Mesodermal cell (in vitro differentiated cells): ENCODE measurements around the gene SLC22A23.
A peak's percentile ranks its signal among the peaks of the same experiment; 100 is the strongest.

Experiments
- H3K27ac ChIP-seq: 2 replicates; pipeline ENCODE4 v1.7.0; 2013; ENCODE audit warnings: mild to moderate bottlenecking, low read depth, low read length, moderate library complexity; ENCODE audit not compliant: severe bottlenecking
- H3K36me3 ChIP-seq: 2 replicates; pipeline ENCODE4 v1.7.1; 2013; ENCODE audit warnings: mild to moderate bottlenecking, low read length, moderate library complexity; ENCODE audit not compliant: control insufficient read depth, insufficient read depth
- H3K4me1 ChIP-seq: one replicate; pipeline ENCODE4 v1.7.1; 2013; ENCODE audit warnings: mild to moderate bottlenecking, low read length; ENCODE audit not compliant: insufficient read depth, control insufficient read depth, poor library complexity, severe bottlenecking
- H3K4me3 ChIP-seq: 2 replicates; pipeline ENCODE4 v1.7.0; 2013; ENCODE audit warnings: low read length, control low read depth, mild to moderate bottlenecking; ENCODE audit not compliant: insufficient read depth, poor library complexity, severe bottlenecking; ENCODE audit errors: extremely low read depth
- H3K9me3 ChIP-seq: 2 replicates; pipeline ENCODE4 v1.7.1; 2013; ENCODE audit warnings: mild to moderate bottlenecking, low read length, moderate library complexity; ENCODE audit not compliant: control insufficient read depth
- WGBS, 2 experiments: methylation state at CpG; one replicate each; pipeline ENCODE4 v1.1.5; 2013; ENCODE audit warnings: missing lambda C conversion rate in 2 of 2; ENCODE audit not compliant: insufficient coverage in 2 of 2; 5-methylcytosine and 5-hydroxymethylcytosine counted together

Gene SLC22A23

GRCh38 chr6:3471286-3471685 lies 14.4 kb upstream of the SLC22A23 start:
- Histone ChIP-seq H3K9me3 (no peaks in the 10 kb centered on the region), H3K27ac (no peak overlapping the region), H3K36me3 (no peaks in the 10 kb centered on the region), H3K4me1 (peaks cover 7% of the 10 kb centered on the region), H3K4me3 (no peak overlapping the region)
- 88 to 94% methylated on average over 5 of the region's 5 CpGs for WGBS, 2 experiments

GRCh38 chr6:3468585-3468984 lies 11.7 kb upstream of the SLC22A23 start:
- Histone ChIP-seq H3K4me3 (no peak overlapping the region), H3K36me3 (no peaks in the 10 kb centered on the region), H3K9me3 (no peaks in the 10 kb centered on the region), H3K4me1 (peaks cover 7% of the 10 kb centered on the region), H3K27ac (no peak overlapping the region)
- WGBS, 2 experiments, result 92 to 97% methylated on average over 9 of the region's 9 CpGs

DNA sequence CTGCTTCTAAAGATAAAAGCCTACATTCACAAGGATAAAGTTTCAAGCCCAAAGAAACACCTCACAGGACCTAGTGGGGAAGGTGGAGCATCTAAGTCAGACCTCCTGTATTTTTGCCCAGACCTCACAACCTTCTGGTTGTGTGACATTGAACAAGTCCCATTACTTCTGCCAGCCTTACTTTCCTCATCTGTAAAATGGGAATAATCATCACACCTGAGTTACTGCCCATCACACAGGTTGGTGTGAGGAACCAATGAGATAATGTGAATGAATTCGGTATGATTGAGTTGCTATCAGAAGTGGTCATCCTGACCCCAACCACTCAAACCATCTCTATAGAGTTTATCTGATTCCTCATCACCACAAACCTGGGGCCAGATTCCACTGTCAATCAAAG lies 11.1 kb upstream of the SLC22A23 start:
- H3K36me3 ChIP-seq, result no peaks in the 10 kb centered on the region
- no CpG with 5 or more reads among the region's 1 CpG for WGBS, 2 experiments

DNA sequence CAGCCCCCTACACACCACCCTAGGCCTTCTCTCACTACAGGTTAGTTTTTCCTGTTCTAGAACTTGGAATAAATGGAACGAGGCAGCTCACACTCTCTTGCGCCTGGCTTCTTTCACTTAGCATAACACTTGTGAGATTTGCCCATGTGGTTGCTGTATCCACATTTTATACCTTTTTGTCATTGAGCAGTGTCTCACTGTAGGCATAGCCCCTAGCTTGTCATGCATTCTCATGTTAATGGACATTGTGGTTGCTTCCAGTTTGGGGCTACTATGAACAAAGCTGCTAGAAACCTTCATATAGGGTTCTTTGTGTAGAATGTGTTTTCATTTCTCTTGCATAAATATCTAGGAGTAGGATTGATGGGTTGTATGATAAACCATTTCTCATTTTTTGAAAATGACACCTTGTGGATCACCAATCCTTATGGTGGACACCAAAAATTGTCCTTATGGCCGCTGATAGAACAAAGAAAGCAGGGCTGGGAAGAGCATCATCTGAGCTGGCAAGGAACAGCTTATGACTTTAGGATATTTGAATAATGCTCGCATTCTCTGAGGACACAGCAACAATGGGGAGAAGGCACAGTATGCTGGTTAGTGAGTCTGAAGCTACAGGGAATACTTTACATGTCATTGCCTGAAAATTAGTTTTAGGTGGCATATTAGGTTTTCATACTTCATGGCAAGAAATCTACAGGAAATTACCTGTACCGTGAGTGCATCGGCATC lies 9.8 kb upstream of the SLC22A23 start:
- Histone ChIP-seq H3K27ac (no peak overlapping the region), H3K36me3 (no peaks in the 10 kb centered on the region), H3K4me1 (no peaks in the 10 kb centered on the region), H3K9me3 (no peaks in the 10 kb centered on the region), H3K4me3 (no peak overlapping the region)
- 78 to 91% methylated on average over 4 to 6 of the region's 6 CpGs for WGBS, 2 experiments

More for the DNA sequence above, 11.1 kb upstream of the SLC22A23 start:
- no peaks in the 10 kb centered on the region for H3K9me3 ChIP-seq
- no peak overlapping the region for H3K27ac ChIP-seq
- H3K4me1 ChIP-seq, result peaks cover 4% of the 10 kb centered on the region
- no peak overlapping the region for H3K4me3 ChIP-seq

DNA sequence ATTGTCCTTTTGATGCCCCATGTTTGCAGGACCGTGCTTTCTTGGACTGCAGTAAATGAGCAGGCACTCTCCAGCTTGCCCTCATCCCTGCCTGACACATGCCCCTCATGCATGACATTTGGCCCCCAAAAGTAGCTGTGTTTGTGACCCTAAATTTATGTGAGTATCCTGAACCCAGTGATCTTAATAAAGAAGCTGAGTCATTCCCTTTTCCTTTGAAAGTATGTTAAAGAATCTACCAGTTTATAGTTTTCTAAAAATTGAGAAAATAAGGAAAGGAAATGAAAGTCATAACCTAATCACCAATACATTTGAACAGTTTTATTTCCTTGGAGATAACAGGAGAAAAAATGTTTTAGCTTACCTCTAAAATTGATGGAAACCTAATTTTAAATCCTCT lies 3.4 kb upstream of the SLC22A23 start:
- WGBS, 2 experiments, result 100% methylated on average over 1 of the region's 1 CpG
- no peak overlapping the region for H3K4me3 ChIP-seq

GRCh38 chr6:3458706-3459421 lies 2.0 kb upstream of the SLC22A23 start:
- 37 to 54% methylated on average over 3 to 4 of the region's 6 CpGs for WGBS, 2 experiments
- H3K4me1 ChIP-seq, result peaks cover 5% of the 10 kb centered on the region

More for the DNA sequence above, 3.4 kb upstream of the SLC22A23 start:
- no peaks in the 10 kb centered on the region for H3K36me3 ChIP-seq
- H3K27ac ChIP-seq, result no peak overlapping the region
- no peaks in the 10 kb centered on the region for H3K9me3 ChIP-seq
- H3K4me1 ChIP-seq, result peaks cover 5% of the 10 kb centered on the region

DNA sequence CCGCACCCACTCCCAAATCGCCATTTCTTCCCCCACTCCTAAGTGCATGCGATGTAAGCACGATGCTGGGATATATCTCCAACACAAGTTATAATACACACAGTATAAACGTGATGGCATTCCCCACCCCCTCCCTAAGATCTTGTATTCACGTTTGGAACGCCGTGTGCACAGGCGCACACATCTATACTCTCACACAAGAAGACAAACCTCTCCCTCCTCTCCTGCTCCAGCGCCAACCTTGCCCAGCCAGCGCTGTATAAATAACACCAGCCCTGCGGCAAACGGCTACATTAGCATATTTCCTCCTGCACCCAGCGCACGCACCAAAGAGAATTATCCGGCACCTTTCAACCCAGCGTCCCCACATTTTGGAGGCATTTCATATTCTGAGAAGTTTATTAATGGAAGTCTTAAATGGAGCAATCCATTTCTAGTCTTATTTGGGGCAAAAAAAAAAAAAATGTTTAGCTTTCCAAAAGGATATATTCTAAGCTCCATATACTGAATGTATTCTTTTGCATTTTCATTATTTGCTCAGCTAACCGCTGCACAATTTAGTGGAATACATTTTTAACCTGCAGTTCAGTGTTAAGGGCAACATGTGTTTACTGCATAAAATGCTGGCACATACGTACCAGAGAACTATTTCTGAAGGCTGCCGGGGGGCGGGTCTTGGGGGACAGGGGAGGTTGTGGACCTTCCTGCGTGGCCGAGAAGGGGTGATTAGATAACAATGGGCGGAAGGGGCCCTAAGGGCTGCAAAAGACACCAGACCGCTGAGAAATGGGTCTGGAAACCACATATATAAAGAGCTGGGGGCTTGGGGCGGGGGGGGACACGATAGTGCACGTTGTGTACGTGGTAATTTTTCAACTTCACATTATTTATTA lies 1.1 kb upstream of the SLC22A23 start:
- peak overlapping the region; percentile 46 for H3K4me3 ChIP-seq
- no peak overlapping the region for H3K27ac ChIP-seq
- H3K4me1 ChIP-seq, result peaks cover 5% of the 10 kb centered on the region
- WGBS, 2 experiments, result 16 to 18% methylated on average over 17 to 18 of the region's 29 CpGs
- no peaks in the 10 kb centered on the region for H3K9me3 ChIP-seq
- H3K36me3 ChIP-seq, result no peaks in the 10 kb centered on the region

More at GRCh38 chr6:3458706-3459421, 2.0 kb upstream of the SLC22A23 start:
- Histone ChIP-seq H3K9me3 (no peaks in the 10 kb centered on the region), H3K36me3 (no peaks in the 10 kb centered on the region), H3K27ac (no peak overlapping the region), H3K4me3 (no peak overlapping the region)

DNA sequence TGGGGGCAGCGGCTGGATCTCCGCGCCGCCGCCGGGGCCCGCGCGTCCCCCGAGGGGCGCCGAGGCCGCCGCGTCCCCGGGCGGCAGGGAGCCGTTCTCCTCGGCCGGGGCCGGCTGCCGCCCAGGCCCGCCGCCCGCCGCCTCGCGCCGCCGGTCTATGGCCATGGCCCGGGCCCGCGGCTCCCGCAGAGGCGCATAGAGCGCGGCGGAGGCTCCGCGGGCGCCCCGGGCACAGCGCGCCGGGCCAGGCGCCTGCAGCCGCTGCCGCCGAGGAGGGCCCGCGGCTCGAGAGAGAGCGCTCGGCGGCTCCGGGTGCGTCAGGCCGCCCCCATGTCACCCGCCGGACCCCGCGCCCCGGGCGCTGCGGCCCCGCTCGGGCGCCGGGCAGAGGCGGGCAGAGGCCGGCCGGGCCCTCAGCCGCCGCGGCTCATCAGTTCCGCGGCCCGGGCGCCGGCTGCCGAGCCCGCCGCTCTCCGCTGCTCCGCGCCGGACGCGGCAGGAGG lies 404 bp downstream of the SLC22A23 start:
- H3K4me1 ChIP-seq, result peaks cover 5% of the 10 kb centered on the region
- 0% methylated on average over 58 to 82 of the region's 89 CpGs for WGBS, 2 experiments
- H3K9me3 ChIP-seq, result no peaks in the 10 kb centered on the region
- no peaks in the 10 kb centered on the region for H3K36me3 ChIP-seq
- peak overlapping the region; percentile 46 for H3K4me3 ChIP-seq
- H3K27ac ChIP-seq, result no peak overlapping the region

DNA sequence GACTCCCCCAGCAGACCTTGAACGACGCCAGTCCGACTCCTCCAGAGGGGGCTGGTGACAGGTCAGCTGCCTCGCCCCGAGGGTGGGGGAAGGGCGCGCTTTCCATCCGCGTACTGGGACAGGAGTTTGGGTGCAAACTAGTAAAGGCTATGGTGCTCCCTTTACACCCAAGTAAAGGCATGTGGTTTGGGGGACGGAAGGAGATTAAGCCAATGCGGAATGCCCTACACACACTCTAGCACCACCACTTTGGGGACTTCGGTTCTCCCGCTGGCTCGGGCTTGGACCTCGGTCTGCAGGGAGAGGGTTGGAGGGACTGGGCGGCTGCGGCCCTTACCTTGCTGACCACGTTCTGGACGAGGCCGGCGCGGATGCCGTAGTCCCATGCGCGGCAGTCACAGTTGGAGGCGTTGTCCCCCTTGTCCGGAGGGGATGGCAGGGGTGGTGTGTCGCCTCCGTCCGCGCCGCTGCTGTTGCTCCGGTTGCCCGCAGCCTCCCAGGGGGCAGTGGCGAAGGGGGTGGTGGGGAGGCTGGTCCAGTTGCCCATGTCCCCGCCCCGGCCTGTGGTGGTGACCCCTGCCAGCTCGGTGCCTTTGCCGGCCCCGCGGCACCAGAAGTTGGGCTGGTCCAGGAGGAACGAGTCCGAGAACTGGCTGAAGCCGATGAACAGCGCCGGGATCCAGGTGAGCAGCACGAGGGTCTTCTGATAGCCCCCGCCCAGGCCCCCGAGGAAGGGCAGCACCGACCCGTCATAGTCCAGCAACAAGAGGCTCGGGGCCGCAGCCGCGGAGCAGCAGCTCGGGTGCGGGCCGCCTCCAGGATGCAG lies 1.1 kb downstream of the SLC22A23 start:
- Histone ChIP-seq H3K36me3 (no peaks in the 10 kb centered on the region), H3K27ac (no peak overlapping the region), H3K9me3 (no peaks in the 10 kb centered on the region), H3K4me1 (peaks cover 5% of the 10 kb centered on the region), H3K4me3 (peak overlapping the region; percentile 41)
- 0 to 1% methylated on average over 27 to 50 of the region's 58 CpGs for WGBS, 2 experiments

DNA sequence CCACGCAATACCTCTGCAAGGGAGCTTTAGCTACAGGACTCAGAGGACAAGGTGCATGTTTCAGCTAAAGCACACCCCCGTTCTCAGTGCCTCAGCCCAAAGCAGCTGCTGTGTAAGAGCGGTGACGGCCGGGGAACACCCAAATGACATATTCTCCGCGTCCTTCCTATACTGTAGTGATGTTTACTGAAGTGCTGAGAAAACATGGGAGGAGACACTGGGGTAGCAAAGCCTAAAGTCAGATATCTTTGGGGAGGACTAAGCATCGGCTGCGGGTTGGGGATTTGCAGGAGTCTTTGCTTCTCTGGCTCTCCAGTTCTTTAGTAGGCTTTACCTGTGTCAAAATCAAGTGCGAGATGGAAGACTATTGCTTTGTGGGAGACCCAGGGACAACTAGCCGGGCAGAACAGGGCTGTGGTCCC lies 1.7 kb downstream of the SLC22A23 start:
- Histone ChIP-seq H3K27ac (no peak overlapping the region), H3K36me3 (no peaks in the 10 kb centered on the region), H3K4me3 (peak overlapping the region; percentile 41), H3K4me1 (peaks cover 5% of the 10 kb centered on the region), H3K9me3 (no peaks in the 10 kb centered on the region)
- 5 to 9% methylated on average over 6 to 10 of the region's 11 CpGs for WGBS, 2 experiments
